ENCODE data around the gene SLC39A11. TPM values are rescaled to one million over a fixed set of nuclear protein-coding genes. Genes with fewer than 3 reads are reported as not detected.

Gene SLC39A11
- total and polyA plus RNA-seq, 2 of the 13 experiments (the other 11 are each of a cell fraction or from before 2014, with no cell fraction given): 17.2 to 31.5 TPM

- TF ChIP-seq DPF2 (CRISPR knock-in tag; IDR thresholded peaks at IDR 0.05; ENCODE audit: borderline replicate concordance, low read depth): peak; percentile 91
- TF ChIP-seq PCBP2 (optimal IDR thresholded peaks at IDR 0.05; ENCODE audit: low read depth, low read length, poor library complexity, severe bottlenecking): no peak
- TF ChIP-seq SIN3A (IDR thresholded peaks at IDR 0.05; ENCODE audit: borderline replicate concordance, low read depth, low read length): no peak
- TF ChIP-seq ZBTB2 (CRISPR knock-in tag; IDR thresholded peaks at IDR 0.05; ENCODE audit: low read depth): no peak
- no peak for TF ChIP-seq ZFP62 (CRISPR knock-in tag; IDR thresholded peaks at IDR 0.05)
- no peak for TF ChIP-seq GABPA (IDR thresholded peaks at IDR 0.05; ENCODE audit: low read depth, low read length)
- 0 out of 2 replicates have a peak, but pooled peaks have one; percentile 7 for TF ChIP-seq GABPA (CRISPR knock-in tag; IDR thresholded peaks at IDR 0.05; ENCODE audit: low read depth)
- no peak for TF ChIP-seq BRF2 (CRISPR knock-in tag; IDR thresholded peaks at IDR 0.05)
- TF ChIP-seq RAD51 (IDR thresholded peaks at IDR 0.05; ENCODE audit: borderline replicate concordance): no peak
- TF ChIP-seq AGO2 (optimal IDR thresholded peaks at IDR 0.05; ENCODE audit: low read depth, low read length): no peak
- peak; percentile 91 for TF ChIP-seq DNMT3B (CRISPR knock-in tag; conservative IDR thresholded peaks at IDR 0.05)
- peak; percentile 16; the same call in 1 of the 2 replicates for TF ChIP-seq FOXC1 (CRISPR knock-in tag; IDR thresholded peaks at IDR 0.05; ENCODE audit: borderline replicate concordance)
- no peak for TF ChIP-seq RARG (CRISPR knock-in tag; IDR thresholded peaks at IDR 0.05; ENCODE audit: low read depth)
- no peak for TF ChIP-seq NPAS2 (CRISPR knock-in tag; IDR thresholded peaks at IDR 0.05; ENCODE audit: borderline replicate concordance)
- TF ChIP-seq ZMAT3 (CRISPR knock-in tag; conservative IDR thresholded peaks at IDR 0.05): peak; percentile 46
- TF ChIP-seq AHR (CRISPR knock-in tag; IDR thresholded peaks at IDR 0.05): no peak
- TF ChIP-seq ZNF253 (CRISPR knock-in tag; IDR thresholded peaks at IDR 0.05; ENCODE audit: borderline replicate concordance): no peak
- TF ChIP-seq ZSCAN22 (CRISPR knock-in tag; IDR thresholded peaks at IDR 0.05): no peak
- TF ChIP-seq SKI (IDR thresholded peaks at IDR 0.05; ENCODE audit: partially characterized antibody): peak; percentile 41
- TF ChIP-seq ZNF879 (CRISPR knock-in tag; IDR thresholded peaks at IDR 0.05): no peak
- no peak for TF ChIP-seq MED8 (CRISPR knock-in tag; IDR thresholded peaks at IDR 0.05; ENCODE audit: insufficient replicate concordance)
- TF ChIP-seq ZNF530 (CRISPR knock-in tag; IDR thresholded peaks at IDR 0.05; ENCODE audit: low read depth): no peak
- TF ChIP-seq YY1 (IDR thresholded peaks at IDR 0.05; ENCODE audit: insufficient read depth, insufficient replicate concordance, low read depth, low read length): no peak
- TF ChIP-seq CSRNP1 (CRISPR knock-in tag; IDR thresholded peaks at IDR 0.05): no peak
- TF ChIP-seq TSC22D2 (CRISPR knock-in tag; IDR thresholded peaks at IDR 0.05; ENCODE audit: borderline replicate concordance): no peak
- TF ChIP-seq TGIF2 (CRISPR knock-in tag; IDR thresholded peaks at IDR 0.05): peak; percentile 57; the same call in 1 of the 2 replicates
Observed at GRCh38 chr17:72683506-72684404, 408.7 kb downstream of the SLC39A11 start (continued).

Measured in HepG2 (cell line).